Measurements from ENCODE around the gene ABCG1. TPM values are rescaled to one million over a fixed set of nuclear protein-coding genes. Genes with fewer than 3 reads are reported as not detected.

Gene ABCG1
- polyA plus RNA-seq, 4 donors, result 5.5 to 46.5 (median 21.2) TPM

DNA sequence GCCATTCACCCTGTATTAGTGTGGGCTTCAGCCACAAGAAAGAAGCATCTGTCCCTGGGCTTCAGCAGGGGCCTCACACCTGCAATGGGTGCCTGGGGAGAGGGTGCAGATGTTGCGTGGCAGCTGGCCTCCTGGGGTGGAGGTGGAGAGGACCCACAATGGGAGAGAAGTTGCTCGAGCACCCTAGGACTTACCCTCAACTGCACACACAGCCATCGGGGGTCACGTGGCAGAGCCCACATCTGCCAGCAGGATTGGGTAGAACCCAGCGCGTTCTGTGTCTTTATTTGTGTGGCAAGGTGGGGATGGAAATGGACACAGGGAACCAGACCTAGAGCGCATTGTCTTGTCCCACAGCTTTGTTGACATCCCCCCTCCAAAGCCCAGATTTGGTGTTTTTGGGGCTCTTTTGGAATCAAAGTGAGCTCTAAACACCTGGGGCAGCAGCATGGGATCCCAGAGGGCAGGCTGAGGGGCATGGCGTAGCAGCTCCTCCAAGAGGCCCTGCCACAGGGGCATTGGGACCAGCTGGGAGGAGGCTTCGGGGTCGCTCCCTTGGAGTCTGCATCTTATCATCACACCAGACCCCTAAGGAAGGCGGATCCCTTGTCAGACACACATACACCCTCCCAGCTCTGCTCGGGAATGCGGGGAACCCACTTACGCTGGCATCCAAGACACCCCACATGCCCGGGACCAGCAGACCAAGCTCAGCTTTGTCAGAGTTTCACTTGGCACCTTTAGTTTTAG is 5.1 kb downstream of the ABCG1 start:
- Histone ChIP-seq H3K27me3 (ENCODE audit: control insufficient read depth in 3 of 3, insufficient read depth in 3 of 3, low read length in 3 of 3) (peaks cover 0 to 8% (median 2%) of the 10 kb centered on the region in 3 donors), H3K36me3 (ENCODE audit: control insufficient read depth in 3 of 3, insufficient read depth in 2 of 3, low read depth in 1 of 3, low read length in 3 of 3) (peaks cover 0 to 20% (median 0%) of the 10 kb centered on the region in 3 donors), H3K27ac (ENCODE audit: low read depth in 1 of 3, low read length in 2 of 3) (no peak overlapping the region), H3K9me3 (ENCODE audit: control insufficient read depth in 2 of 2, insufficient read depth in 1 of 2, low read depth in 1 of 2, low read length in 1 of 2) (peaks cover 0 to 11% of the 10 kb centered on the region in 2 donors), H3K4me3 (ENCODE audit: low read depth in 1 of 3, low read length in 3 of 3) (no peak overlapping the region), H3K4me1 (ENCODE audit: control insufficient read depth in 3 of 3, insufficient read depth in 2 of 3, low read depth in 1 of 3, low read length in 2 of 3) (peaks cover 10 to 56% (median 15%) of the 10 kb centered on the region in 3 donors)
- no peak for DNase-seq
- WGBS, 3 donors, result 92 to 96% (median 93%) methylated on average over 15 of the region's 15 CpGs
- FAIRE-seq, result no peak

DNA sequence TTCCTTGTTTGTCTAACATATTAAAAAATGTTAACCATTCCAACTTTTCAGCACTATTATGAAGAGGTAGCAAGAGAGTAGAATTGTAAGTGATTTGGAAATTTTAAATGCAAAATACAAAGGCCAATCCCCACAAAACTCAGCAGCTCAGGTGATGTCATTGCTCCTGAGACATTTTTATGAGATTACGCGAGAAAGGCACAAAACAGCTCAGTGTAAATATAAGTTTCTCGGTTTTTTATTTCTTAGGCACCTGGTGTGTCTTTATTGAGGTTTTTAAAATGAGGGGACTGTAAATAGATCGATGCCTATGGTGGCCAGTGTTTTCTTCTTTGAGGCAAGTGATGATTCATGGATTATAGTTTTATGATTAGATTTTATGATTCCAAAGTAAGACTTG is 6.1 kb downstream of the ABCG1 start:
- H3K27ac ChIP-seq (ENCODE audit: low read depth in 1 of 3, low read length in 2 of 3), result no peak overlapping the region
- 31 to 65% (median 45%) methylated on average over 4 of the region's 4 CpGs for WGBS, 3 donors
- H3K4me1 ChIP-seq (ENCODE audit: control insufficient read depth in 3 of 3, insufficient read depth in 2 of 3, low read depth in 1 of 3, low read length in 2 of 3), result peaks cover 10 to 47% (median 16%) of the 10 kb centered on the region in 3 donors
- H3K36me3 ChIP-seq (ENCODE audit: control insufficient read depth in 3 of 3, insufficient read depth in 2 of 3, low read depth in 1 of 3, low read length in 3 of 3), result peaks cover 0 to 21% (median 0%) of the 10 kb centered on the region in 3 donors
- H3K27me3 ChIP-seq (ENCODE audit: control insufficient read depth in 3 of 3, insufficient read depth in 3 of 3, low read length in 3 of 3), result peaks cover 0 to 2% (median 0%) of the 10 kb centered on the region in 3 donors
- DNase-seq (no peak), FAIRE-seq (no peak)
- H3K9me3 ChIP-seq (ENCODE audit: control insufficient read depth in 2 of 2, insufficient read depth in 1 of 2, low read depth in 1 of 2, low read length in 1 of 2), result peaks cover 0 to 11% of the 10 kb centered on the region in 2 donors
- H3K4me3 ChIP-seq (ENCODE audit: low read depth in 1 of 3, low read length in 3 of 3), result no peak overlapping the region

DNA sequence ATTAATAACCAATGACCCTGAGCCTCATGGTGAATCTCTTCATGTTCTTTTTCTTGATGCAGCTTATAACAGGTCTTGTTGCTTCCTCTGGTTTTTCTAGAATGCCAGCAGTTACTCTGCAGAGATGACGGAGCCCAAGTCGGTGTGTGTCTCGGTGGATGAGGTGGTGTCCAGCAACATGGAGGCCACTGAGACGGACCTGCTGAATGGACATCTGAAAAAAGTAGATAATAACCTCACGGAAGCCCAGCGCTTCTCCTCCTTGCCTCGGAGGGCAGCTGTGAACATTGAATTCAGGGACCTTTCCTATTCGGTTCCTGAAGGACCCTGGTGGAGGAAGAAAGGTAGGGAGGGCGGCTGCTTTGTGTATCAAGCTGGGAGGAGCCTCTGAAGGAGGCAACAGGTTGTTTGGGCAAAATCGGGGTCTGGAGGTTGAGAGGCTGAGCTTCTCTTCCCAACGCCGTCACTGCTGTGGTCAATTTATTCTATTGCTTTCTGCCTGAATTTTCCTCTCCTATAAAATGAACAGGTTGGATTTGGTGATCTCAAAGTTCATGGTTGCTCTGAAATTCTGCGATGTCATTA is 6.7 kb downstream of the ABCG1 start:
- DNase-seq (no peak), FAIRE-seq (no peak)
- Histone ChIP-seq H3K27me3 (ENCODE audit: control insufficient read depth in 3 of 3, insufficient read depth in 3 of 3, low read length in 3 of 3) (peaks cover 0 to 2% (median 0%) of the 10 kb centered on the region in 3 donors), H3K4me1 (ENCODE audit: control insufficient read depth in 3 of 3, insufficient read depth in 2 of 3, low read depth in 1 of 3, low read length in 2 of 3) (peaks cover 8 to 42% (median 16%) of the 10 kb centered on the region in 3 donors), H3K4me3 (ENCODE audit: low read depth in 1 of 3, low read length in 3 of 3) (no peak overlapping the region), H3K27ac (ENCODE audit: low read depth in 1 of 3, low read length in 2 of 3) (peak overlapping the region in 2 of 3 donors; percentile 57 to 73), H3K36me3 (ENCODE audit: control insufficient read depth in 3 of 3, insufficient read depth in 2 of 3, low read depth in 1 of 3, low read length in 3 of 3) (peaks cover 0 to 21% (median 0%) of the 10 kb centered on the region in 3 donors), H3K9me3 (ENCODE audit: control insufficient read depth in 2 of 2, insufficient read depth in 1 of 2, low read depth in 1 of 2, low read length in 1 of 2) (peaks cover 0 to 11% of the 10 kb centered on the region in 2 donors)
- WGBS, 3 donors, result 81 to 90% (median 90%) methylated on average over 13 of the region's 13 CpGs

DNA sequence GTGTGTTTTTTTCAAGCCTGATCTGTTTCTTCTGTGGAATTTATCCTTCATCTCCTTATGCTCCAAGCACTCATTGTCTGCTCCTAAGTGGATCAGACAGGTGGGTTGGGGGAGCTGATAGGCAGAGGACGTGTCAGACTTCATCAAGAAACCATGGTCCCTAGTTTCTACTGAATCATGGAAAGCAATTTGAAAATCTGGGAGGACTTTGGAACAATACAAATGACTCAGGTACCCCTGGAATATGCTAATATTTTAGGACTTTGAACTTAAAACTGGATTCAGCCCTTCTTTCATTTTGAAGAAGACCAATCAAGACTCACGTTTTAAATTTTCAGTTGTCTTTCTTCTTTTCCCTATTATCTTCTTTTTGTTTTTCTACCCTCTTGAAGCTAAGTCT is 7.7 kb downstream of the ABCG1 start:
- no peak for FAIRE-seq
- peak; percentile 82 to 84 for DNase-seq
- WGBS, 3 donors, result 23 to 60% (median 50%) methylated on average over 2 of the region's 2 CpGs

DNA sequence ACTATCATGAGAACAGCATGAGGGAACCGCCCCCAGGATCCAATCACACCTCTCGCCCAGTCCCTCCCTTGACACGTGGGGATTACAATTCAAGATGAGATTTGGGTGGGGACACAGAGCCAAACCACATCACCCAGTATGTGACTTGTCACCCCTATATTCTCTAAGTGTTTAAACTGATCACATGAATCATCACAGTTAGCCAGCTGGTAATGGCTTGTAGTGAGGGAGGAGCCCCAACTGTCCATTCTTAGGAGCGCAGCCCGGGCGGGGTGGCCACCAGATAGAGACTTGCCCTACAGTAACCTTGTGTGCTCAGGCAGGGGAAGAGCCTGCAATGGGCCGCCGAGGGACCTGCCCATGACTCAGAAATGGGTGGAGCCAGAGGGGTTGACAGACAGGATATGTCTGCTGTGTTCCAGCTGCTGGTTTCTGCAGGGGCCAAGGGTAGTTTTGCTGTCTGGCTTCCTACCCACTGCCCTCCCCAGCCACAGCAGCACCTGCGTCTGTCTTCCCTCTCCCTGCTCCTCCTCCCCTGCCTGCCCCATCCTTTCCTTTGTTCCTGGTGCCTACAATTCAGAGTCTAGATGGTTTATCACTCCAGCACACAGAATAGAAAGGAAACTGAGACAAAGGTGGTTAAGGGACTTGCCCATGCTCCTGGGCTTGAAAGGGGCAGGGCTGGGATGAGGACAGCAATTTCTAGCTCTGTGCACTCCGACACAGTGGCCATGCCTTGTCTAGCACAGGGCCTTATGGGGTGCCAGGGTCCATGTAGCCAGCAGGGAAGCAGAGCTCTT is 9.2 kb downstream of the ABCG1 start:
- FAIRE-seq, result no peak
- peak overlapping the region; percentile 67 to 84 (median 73) for H3K27ac ChIP-seq (ENCODE audit: low read depth in 1 of 3, low read length in 2 of 3)
- WGBS, 3 donors, result 20 to 27% (median 25%) methylated on average over 10 of the region's 10 CpGs
- peaks cover 9 to 44% (median 18%) of the 10 kb centered on the region in 3 donors for H3K4me1 ChIP-seq (ENCODE audit: control insufficient read depth in 3 of 3, insufficient read depth in 2 of 3, low read depth in 1 of 3, low read length in 2 of 3)
- peak overlapping the region in 1 of 3 donors; percentile 2 for H3K4me3 ChIP-seq (ENCODE audit: low read depth in 1 of 3, low read length in 3 of 3)
- H3K9me3 ChIP-seq (ENCODE audit: control insufficient read depth in 2 of 2, insufficient read depth in 1 of 2, low read depth in 1 of 2, low read length in 1 of 2), result peaks cover 0 to 11% of the 10 kb centered on the region in 2 donors
- peak; percentile 89 to 99 for DNase-seq
- no peaks in the 10 kb centered on the region for H3K27me3 ChIP-seq (ENCODE audit: control insufficient read depth in 3 of 3, insufficient read depth in 3 of 3, low read length in 3 of 3)
- peaks cover 0 to 15% (median 0%) of the 10 kb centered on the region in 3 donors for H3K36me3 ChIP-seq (ENCODE audit: control insufficient read depth in 3 of 3, insufficient read depth in 2 of 3, low read depth in 1 of 3, low read length in 3 of 3)

More for the DNA sequence above, 7.7 kb downstream of the ABCG1 start:
- Histone ChIP-seq H3K36me3 (ENCODE audit: control insufficient read depth in 3 of 3, insufficient read depth in 2 of 3, low read depth in 1 of 3, low read length in 3 of 3) (peaks cover 0 to 21% (median 0%) of the 10 kb centered on the region in 3 donors), H3K9me3 (ENCODE audit: control insufficient read depth in 2 of 2, insufficient read depth in 1 of 2, low read depth in 1 of 2, low read length in 1 of 2) (peaks cover 0 to 11% of the 10 kb centered on the region in 2 donors), H3K4me3 (ENCODE audit: low read depth in 1 of 3, low read length in 3 of 3) (no peak overlapping the region), H3K4me1 (ENCODE audit: control insufficient read depth in 3 of 3, insufficient read depth in 2 of 3, low read depth in 1 of 3, low read length in 2 of 3) (peaks cover 8 to 41% (median 16%) of the 10 kb centered on the region in 3 donors), H3K27ac (ENCODE audit: low read depth in 1 of 3, low read length in 2 of 3) (peak overlapping the region in 2 of 3 donors; percentile 73 to 81), H3K27me3 (ENCODE audit: control insufficient read depth in 3 of 3, insufficient read depth in 3 of 3, low read length in 3 of 3) (peaks cover 0 to 2% (median 0%) of the 10 kb centered on the region in 3 donors)

DNA sequence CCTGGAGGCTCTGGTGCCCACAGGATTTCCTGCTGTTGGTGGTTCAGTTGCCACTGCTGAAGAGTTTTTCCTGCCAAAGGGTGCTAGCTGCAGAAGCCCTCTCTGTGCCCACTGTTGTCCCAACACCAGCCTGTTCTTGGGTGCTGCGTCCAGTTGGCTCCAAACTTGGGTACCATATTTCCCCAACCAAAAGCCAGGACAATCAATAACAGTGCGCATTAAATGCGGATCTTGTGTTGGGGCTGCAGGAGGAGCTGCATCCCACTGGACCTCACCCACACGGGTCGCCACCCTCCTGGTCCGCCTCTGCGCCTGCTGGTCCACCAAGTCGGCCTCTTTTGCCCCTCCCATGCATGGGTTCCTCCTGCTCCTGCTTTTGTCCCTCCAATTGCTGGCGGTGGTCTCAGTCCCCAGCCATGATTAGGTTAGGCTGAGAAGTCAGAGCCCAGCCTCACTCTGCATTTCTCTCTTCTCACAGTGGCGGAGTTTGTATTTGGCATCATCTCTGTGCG is 9.8 kb downstream of the ABCG1 start:
- H3K27me3 ChIP-seq (ENCODE audit: control insufficient read depth in 3 of 3, insufficient read depth in 3 of 3, low read length in 3 of 3), result no peaks in the 10 kb centered on the region
- peaks cover 0 to 15% (median 0%) of the 10 kb centered on the region in 3 donors for H3K36me3 ChIP-seq (ENCODE audit: control insufficient read depth in 3 of 3, insufficient read depth in 2 of 3, low read depth in 1 of 3, low read length in 3 of 3)
- WGBS, 3 donors, result 93 to 97% (median 94%) methylated on average over 11 of the region's 11 CpGs
- H3K4me1 ChIP-seq (ENCODE audit: control insufficient read depth in 3 of 3, insufficient read depth in 2 of 3, low read depth in 1 of 3, low read length in 2 of 3), result peaks cover 14 to 50% (median 20%) of the 10 kb centered on the region in 3 donors
- H3K27ac ChIP-seq (ENCODE audit: low read depth in 1 of 3, low read length in 2 of 3), result peak overlapping the region; percentile 52 to 84 (median 73)
- H3K4me3 ChIP-seq (ENCODE audit: low read depth in 1 of 3, low read length in 3 of 3), result peak overlapping the region in 1 of 3 donors; percentile 2
- peaks cover 0 to 11% of the 10 kb centered on the region in 2 donors for H3K9me3 ChIP-seq (ENCODE audit: control insufficient read depth in 2 of 2, insufficient read depth in 1 of 2, low read depth in 1 of 2, low read length in 1 of 2)
- FAIRE-seq, result no peak
- no peak for DNase-seq

DNA sequence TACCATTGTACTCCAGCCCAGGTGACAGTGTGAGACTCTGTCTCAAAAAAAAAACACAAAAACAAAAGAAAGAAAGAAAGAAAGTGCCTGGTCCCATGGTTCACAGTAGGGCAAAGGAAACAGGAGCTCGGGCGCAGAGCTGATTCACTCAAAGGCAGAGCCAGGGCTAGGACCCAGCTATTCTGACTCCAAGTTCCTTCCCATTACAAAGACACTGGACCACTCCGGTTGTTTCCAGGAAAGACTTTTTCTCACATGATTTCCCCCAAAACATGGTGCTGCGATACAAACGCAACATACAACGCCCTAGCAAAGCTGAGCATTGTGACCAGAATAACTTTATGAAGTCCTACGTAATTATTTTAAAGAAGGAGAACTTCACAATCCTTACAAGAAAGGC is 10.7 kb downstream of the ABCG1 start:
- no peak for DNase-seq
- Histone ChIP-seq H3K4me1 (ENCODE audit: control insufficient read depth in 3 of 3, insufficient read depth in 2 of 3, low read depth in 1 of 3, low read length in 2 of 3) (peaks cover 18 to 58% (median 25%) of the 10 kb centered on the region in 3 donors), H3K9me3 (ENCODE audit: control insufficient read depth in 2 of 2, insufficient read depth in 1 of 2, low read depth in 1 of 2, low read length in 1 of 2) (peaks cover 0 to 11% of the 10 kb centered on the region in 2 donors), H3K36me3 (ENCODE audit: control insufficient read depth in 3 of 3, insufficient read depth in 2 of 3, low read depth in 1 of 3, low read length in 3 of 3) (peaks cover 0 to 15% (median 0%) of the 10 kb centered on the region in 3 donors), H3K4me3 (ENCODE audit: low read depth in 1 of 3, low read length in 3 of 3) (no peak overlapping the region), H3K27ac (ENCODE audit: low read depth in 1 of 3, low read length in 2 of 3) (no peak overlapping the region), H3K27me3 (ENCODE audit: control insufficient read depth in 3 of 3, insufficient read depth in 3 of 3, low read length in 3 of 3) (no peaks in the 10 kb centered on the region)
- 83 to 91% (median 90%) methylated on average over 7 of the region's 7 CpGs for WGBS, 3 donors
- FAIRE-seq, result no peak

DNA sequence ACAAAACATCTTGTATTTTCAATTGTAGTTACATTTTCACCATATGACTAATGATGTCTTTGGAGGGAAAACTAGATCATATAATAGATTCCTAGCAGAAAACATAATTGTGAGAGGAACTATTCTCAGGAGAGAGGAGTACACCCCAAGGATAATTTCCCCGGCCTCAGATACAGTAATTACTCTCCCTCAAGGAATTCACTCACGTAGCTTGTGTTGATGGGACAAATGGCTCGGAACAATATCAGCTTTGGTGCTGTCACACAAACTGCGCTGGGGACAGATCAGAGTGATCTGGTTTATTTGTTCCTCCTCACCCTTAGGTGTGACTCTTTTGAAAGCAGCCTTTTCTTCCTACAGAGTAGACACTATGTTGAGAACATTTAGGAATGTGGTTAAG is 11.2 kb downstream of the ABCG1 start:
- peaks cover 0 to 11% of the 10 kb centered on the region in 2 donors for H3K9me3 ChIP-seq (ENCODE audit: control insufficient read depth in 2 of 2, insufficient read depth in 1 of 2, low read depth in 1 of 2, low read length in 1 of 2)
- H3K4me3 ChIP-seq (ENCODE audit: low read depth in 1 of 3, low read length in 3 of 3), result no peak overlapping the region
- H3K27ac ChIP-seq (ENCODE audit: low read depth in 1 of 3, low read length in 2 of 3), result no peak overlapping the region
- FAIRE-seq (no peak), DNase-seq (no peak)
- peaks cover 18 to 60% (median 25%) of the 10 kb centered on the region in 3 donors for H3K4me1 ChIP-seq (ENCODE audit: control insufficient read depth in 3 of 3, insufficient read depth in 2 of 3, low read depth in 1 of 3, low read length in 2 of 3)
- peaks cover 0 to 15% (median 0%) of the 10 kb centered on the region in 3 donors for H3K36me3 ChIP-seq (ENCODE audit: control insufficient read depth in 3 of 3, insufficient read depth in 2 of 3, low read depth in 1 of 3, low read length in 3 of 3)
- no peaks in the 10 kb centered on the region for H3K27me3 ChIP-seq (ENCODE audit: control insufficient read depth in 3 of 3, insufficient read depth in 3 of 3, low read length in 3 of 3)
- 88 to 93% (median 90%) methylated on average over 4 of the region's 4 CpGs for WGBS, 3 donors
